DMS153 treated with DMSO at 0.1 percent for 48 hours (cell line): ENCODE data around the gene DHRSX.
"Not testable (repeated sequence)": the region's sequence is repeated elsewhere in the genome, so short reads cannot be mapped to it uniquely, and the experiment has no call there.

Experiments
- DNase-seq: peaks from one replicate; lab custom pipeline; 2025; ENCODE audit not compliant: unreplicated experiment; lab: John Stamatoyannopoulos, UW

Gene DHRSX

DNA sequence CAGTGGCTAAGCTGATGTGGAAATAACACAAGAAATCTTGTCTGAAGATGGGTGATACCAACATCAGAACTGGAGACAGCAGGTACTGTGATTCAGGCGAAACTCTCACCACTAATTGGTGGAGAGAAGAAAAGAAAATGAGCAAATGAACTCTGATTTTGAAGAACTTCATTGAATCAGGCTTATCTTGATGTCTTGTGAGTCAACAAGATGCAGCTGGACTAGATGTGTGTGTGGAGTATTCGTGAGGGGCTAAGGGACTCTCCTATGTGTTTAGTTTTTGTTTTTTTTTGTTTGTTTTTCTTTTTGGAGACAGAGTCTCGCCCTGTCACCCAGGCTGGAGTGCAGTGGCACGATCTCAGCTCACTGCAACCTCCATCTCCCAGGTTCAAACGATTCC is 131.6 kb downstream of the DHRSX start:
- no peak for DNase-seq

DNA sequence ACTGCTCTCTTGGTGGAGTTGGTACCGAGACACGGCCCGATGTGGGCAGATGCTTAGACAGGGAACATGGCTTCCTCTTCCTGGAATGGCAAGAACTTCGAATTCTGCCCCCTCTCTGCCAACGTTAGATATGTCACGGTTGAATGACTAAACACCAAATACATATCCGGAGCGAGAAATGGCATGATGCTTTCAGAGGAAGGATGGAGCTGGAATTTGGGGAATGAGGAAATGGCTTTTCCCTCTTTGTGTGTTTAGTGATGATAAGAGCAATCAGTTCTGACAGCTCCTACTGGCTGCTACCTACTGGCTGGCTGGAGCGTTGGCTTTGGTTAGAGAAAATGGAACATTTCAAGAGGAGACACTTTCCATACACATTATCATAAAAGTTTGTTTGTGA is 140.0 kb downstream of the DHRSX start:
- DNase-seq = no peak

GRCh38 chrX:2359522-2359921 is 141.3 kb downstream of the DHRSX start:
- DNase-seq = not testable (repeated sequence)

DNA sequence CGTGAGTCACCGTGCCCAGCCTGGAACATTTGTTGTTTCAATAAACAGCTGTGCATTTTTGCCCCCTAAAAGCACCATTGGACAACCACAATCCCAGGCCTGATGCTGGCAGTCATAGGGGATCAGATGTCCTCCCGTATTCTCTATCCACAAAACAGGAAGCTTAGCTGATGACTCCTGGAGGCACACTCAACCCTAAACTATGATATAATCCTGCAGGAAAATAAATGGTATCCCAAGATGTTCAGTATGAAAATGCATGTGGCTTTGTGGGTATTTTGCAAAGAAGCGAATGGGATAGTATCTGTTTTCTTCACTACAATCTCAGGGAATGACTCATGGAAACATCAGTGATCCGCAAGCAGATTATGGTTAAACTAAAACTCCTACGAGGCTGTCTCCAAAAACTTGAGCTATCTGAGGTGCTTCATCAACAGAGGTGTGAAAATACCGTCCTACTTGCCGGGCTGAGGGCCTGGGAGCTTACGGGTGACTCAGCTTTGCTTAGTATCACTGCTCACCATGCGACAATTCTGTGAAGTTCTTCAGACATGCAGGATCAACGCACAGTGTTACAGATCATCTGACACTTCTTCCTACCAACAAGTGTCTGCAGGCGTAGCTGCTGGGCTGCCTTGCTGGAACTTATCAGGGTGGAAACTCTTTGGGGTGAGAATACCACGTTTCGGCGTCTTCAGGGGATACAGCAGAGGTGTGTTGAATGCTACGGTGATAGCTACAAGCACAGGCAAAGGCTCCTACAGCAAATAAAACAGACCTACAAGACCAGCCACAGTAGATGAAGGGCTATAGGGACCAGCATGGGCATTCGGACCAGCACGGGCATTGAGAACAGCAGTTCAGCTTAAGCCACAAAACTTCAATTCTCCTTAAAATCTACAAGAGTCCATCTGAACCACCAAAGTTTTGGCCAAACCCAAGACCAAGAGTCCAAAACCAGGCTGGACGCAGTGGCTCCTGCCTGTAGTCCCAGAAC is 148.5 kb downstream of the DHRSX start:
- no peak for DNase-seq

DNA sequence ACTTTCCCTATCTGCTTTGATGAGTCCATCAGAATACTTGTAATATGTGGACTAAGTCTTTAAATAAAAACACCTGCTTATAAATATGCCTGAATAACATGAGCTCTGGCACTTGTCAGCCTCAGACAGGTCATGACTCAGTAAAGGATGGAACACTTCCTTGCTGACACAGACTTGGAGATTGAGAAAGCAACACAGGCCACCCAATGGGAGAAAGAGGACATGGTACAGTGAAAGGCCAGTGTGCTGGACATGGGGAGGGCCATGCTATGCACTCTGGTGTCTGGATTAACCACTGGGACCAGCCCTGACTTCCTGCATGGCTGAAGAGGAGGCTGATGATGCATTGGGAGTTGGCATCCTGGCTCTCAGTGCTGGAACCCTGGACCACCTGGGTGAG is 149.5 kb downstream of the DHRSX start:
- no peak for DNase-seq

DNA sequence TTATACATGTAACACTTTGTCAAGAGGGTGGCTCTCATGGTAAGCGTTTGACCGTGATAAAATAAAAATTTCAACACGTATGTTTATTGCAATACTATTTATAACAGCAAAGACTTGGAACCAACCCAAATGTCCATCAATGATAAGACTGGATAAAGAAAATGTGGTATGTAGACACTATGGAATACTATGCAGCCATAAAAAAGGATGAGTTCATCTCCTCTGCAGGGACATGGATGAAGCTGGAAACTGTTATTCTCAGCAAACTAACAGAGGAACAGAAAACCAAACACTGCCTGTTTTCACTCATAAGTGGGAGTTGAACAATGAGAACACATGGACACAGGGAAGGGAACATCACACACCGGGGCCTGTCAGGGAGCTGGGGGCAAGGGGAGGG is 150.1 kb downstream of the DHRSX start:
- DNase-seq = not testable (repeated sequence)

GRCh38 chrX:2350036-2350435 is 150.7 kb downstream of the DHRSX start:
- not testable (repeated sequence) for DNase-seq

- DNase-seq = no peak
Observed at GRCh38 chrX:2348211-2348610, 152.6 kb downstream of the DHRSX start.

DNA sequence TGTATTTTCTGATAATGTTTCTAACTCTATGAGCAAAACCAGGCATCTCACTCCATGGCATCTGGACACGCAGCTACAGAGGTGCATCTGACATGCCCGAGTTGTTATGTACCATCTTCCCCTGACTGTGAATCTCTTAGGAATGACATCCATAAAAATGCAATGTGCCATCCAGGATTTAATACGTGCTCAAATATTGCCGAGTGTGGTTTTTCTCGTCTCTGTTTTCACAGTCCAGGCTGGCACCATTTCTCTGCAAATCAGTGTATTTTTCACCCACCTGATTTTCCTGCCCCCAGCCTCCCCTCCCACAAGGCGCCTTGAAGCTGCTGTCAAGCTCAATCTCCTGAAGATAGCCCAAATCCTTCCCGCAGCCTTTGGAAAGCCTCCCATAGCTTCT is 154.6 kb downstream of the DHRSX start:
- no peak for DNase-seq

DNA sequence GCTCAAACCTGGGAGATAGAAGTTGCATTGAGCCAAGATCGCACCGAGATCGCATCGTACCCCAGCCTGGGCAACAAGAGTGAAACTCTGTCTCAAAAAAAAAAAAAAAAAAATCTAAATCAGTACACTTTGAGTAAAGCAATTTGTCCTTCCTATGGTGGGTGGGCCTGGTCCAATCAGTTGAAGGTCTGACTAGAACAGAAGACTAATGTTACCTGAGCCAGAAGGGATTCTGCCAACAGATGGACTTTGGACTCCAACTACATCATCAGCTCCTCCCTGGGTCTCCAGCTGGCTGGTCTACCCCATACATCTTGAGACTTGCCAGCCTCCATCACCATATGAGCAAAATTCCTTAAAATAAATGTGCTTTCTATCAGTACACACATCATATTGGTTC is 155.2 kb downstream of the DHRSX start:
- no peak for DNase-seq

- no peak for DNase-seq
Observed at GRCh38 chrX:2343413-2343812, 157.4 kb downstream of the DHRSX start.

DNA sequence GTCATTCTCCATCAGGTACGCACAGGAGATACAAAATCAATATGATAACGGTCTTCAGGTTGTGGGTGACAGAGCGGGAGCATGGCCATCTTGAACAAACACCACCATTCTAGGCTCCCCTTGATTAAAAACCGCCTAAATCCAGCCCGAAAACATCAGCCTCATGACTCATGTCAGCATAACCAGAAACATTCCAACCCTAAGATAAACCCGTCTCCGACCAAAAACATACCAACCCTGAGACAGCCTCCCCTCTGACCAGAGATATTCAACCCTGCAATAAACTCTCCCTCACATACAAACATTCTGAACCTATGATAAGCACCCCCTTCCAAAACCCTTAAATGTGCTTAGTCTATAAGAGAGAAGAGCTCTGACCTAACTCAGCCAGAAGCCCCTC is 157.9 kb downstream of the DHRSX start:
- no peak for DNase-seq

DNA sequence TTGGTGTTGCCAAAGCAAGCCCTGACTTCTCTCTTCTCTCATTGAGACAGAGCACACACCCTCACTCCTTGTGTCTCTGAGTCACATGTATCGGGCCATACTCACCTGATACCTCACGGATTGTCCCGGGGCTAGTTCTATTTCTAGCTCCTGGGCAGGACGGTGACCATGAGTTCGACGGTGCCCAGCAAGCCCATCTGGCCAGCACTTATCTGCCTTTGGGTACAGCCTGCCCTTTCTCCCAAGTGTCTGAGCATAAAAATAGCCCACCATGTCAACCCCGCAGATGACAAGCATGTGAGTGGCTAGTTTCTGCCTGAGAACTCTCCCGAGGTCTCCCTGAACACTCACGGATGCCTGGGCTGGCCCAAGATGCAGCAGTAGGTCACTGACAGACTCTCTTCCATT is 158.5 kb downstream of the DHRSX start:
- DNase-seq = no peak

- DNase-seq = no peak
Observed at GRCh38 chrX:2340991-2341390, 159.8 kb downstream of the DHRSX start.

DNA sequence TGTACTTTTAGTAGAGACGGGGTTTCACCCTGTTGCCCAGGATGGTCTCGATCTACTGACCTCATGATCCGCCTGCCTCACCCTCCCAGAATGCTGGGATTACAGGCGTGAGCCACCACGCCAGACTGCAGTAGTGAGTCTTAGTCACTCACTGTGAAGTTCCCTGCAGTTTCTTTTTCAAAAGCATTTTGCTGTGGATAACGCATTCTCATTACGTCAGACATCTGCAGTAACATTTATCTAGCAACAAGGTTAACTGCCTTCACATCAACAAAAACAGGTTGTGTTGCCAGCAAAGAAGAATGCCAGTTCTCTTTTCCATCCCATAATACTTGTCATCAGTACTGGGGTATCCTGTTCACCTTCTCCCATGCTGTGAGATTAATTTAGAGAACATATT is 164.6 kb downstream of the DHRSX start:
- no peak for DNase-seq

DNA sequence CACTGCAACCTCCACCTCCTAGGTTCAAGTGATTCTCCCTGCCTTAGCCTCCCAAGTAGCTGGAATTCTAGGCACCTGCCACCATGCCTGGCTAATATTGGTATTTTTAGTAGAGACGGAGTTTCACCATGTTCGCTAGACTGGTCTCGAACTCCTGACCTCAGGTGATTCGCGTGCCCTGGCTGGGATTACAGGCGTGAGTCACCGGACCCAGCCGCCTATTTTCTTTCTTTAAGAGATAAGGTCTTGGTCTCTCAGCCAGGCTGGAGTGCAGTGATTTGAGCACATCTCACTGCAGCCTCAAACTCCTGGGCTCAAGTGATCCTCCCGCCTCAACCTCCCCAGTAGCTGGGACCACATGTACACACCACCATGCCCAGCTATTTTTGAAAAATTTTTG is 166.5 kb downstream of the DHRSX start:
- no peak for DNase-seq

DNA sequence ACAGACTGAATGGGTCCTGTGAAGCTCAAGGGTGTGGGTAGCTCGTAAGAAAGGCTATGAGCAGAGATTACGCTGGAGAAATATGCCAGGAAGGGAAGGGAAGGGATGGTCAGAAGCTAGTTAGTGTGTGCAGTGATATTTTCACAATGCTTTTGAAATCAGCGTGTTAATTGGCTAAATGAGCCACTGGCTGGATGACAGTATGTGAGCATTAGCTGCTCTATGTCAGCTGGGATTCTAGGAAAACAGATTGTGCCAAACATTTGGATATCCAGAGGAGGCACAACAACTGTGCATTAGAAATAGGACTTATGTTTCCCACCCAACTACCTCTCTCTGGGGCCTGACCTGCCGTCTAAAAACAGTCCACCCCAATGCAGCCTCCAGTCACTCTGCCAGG is 168.5 kb downstream of the DHRSX start:
- no peak for DNase-seq

DNA sequence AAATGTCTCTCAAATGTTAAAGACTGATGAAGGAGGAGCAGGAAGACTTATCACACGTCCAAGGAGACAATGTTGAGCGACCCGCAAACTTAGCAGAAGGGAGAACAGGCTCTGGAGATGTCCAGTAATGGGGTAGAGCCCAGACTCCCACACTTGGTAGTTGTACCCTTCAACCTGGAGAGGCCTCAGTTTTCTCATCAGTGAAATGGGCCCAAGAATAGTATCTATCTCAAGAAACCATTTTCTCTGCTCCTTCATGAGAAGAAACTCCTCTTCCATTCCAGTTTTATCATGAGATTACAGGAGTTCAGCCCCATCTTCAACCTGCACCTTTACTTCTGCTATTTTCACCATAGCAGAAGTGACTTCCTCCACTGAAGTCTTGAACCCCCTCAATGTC is 169.9 kb downstream of the DHRSX start:
- DNase-seq = no peak

DNA sequence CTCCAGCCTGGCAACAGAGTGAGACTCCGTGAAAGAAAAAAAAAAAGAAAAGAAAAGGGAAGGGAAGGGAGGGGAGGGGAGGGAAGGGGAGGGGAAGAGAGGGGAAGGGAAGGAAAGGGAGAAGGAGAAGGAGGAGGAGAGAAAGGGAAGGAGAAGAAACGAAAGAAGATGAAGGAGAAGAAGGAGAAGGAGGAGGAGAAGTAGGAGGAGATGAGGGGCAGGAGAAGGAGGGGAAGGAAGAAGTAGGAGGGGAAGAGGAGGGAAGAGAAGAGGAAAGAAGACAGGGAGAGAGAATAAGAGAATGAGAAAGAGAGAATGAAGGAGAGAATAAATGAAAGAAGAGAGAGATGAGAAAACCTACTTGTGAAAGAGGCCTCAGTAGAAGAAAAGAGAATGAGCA is 170.3 kb downstream of the DHRSX start:
- no peak for DNase-seq

DNA sequence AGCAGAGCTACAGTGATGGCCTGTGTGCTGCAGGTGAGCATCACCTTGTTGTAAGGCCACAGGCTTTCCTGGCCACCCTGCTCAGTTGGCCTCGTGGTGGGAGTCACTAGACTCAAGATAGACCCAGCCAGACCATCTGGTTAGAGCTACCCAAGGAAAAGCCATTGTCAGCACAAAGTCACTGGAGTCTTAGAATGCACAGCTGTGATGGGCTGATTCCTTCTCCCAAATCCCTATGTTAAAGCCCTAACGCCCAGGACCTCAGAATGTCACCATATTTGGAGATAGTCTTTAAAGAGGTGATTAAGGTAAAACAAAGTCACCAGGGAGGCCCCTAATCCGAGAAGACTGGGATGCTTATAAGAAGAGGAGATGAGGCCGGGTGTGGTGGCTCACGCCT is 173.4 kb downstream of the DHRSX start:
- DNase-seq = no peak

DNA sequence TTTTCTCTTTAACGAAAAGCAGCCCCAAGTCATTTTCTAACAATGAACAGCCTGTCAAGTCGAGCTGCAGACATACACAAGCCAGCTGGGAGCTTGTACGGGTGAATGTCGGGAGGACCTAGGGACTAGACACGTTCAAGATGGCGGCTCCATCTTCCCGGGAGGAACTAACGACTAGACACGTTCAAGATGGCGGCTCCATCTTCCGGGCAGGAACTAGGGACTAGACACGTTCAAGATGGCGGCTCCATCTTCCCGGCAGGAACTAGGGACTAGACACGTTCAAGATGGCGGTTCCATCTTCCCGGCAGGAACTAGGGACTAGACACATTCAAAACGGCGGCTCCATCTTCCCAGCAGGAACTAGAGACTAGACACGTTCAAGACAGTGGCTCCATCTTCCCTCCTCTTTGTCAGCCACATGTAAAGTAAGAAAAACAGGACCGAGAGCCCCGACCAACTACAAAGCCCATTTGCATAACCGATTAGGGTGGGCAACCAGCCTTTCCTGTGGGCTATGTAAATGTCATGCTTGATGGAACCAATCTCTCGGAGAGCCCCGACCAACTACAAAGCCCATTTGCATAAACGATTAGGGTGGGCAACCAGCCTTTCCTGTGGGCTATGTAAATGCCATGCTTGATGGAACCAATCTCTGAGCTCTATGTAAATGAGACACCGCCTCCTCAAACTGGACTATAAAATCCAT is 175.5 kb downstream of the DHRSX start:
- no peak for DNase-seq

DNA sequence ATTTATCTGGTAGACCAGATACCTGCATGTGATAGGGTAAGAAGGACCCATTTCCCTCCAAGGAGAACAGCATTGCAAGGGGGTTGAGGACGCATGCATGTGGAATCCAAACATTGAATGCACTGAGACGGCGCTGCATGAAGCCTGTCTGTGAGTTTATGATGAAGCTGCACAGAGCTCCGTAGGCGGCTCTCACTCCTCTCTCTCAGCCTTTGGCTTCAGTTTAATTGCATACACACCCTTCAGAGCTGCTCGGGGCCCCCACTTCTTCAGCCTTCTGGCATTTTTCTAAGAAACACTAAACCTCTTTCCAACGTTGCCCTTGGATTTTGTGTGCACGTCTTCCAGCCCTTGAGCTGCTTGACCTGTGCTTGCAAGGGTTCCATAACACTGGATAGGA is 176.6 kb downstream of the DHRSX start:
- no peak for DNase-seq
